Measurements from ENCODE around the gene OSGIN1.
A peak's percentile ranks its signal among the peaks of the same experiment; 100 is the strongest.

The OSGIN1 gene

GRCh38 chr16:83952940-83953795 lies at the start of gene OSGIN1:
OSGIN1 (plus strand) TSS chr16:83953240; CDS start chr16:83957672, 4,432 bp downstream.
- DNase-seq (ENCODE audit: low read depth in 2 of 3, low spot score in 1 of 3) = peak; percentile 77 to 82 (median 78)

- no peak for DNase-seq (ENCODE audit: low read depth in 2 of 3, low spot score in 1 of 3)
Observed at GRCh38 chr16:83903751-83904150, 49.3 kb upstream of the OSGIN1 start.

- DNase-seq (ENCODE audit: low read depth in 2 of 3, low spot score in 1 of 3) = no peak
Observed at GRCh38 chr16:83906683-83907082, 46.4 kb upstream of the OSGIN1 start.

- no peak for DNase-seq (ENCODE audit: low read depth in 2 of 3, low spot score in 1 of 3)
Observed at GRCh38 chr16:83907111-83907510, 45.9 kb upstream of the OSGIN1 start.

GRCh38 chr16:83907631-83908250 lies 45.3 kb upstream of the OSGIN1 start:
- no peak for DNase-seq (ENCODE audit: low read depth in 2 of 3, low spot score in 1 of 3)

GRCh38 chr16:83908798-83909197 lies 44.2 kb upstream of the OSGIN1 start:
- no peak for DNase-seq (ENCODE audit: low read depth in 2 of 3, low spot score in 1 of 3)

- no peak for DNase-seq (ENCODE audit: low read depth in 2 of 3, low spot score in 1 of 3)
Observed at GRCh38 chr16:83911290-83911689, 41.8 kb upstream of the OSGIN1 start.

GRCh38 chr16:83912519-83913244 lies 40.4 kb upstream of the OSGIN1 start:
- no peak for DNase-seq (ENCODE audit: low read depth in 2 of 3, low spot score in 1 of 3)

- no peak for DNase-seq (ENCODE audit: low read depth in 2 of 3, low spot score in 1 of 3)
Observed at GRCh38 chr16:83913245-83913633, 39.8 kb upstream of the OSGIN1 start.

- DNase-seq (ENCODE audit: low read depth in 2 of 3, low spot score in 1 of 3) = no peak
Observed at GRCh38 chr16:83914091-83914710, 38.8 kb upstream of the OSGIN1 start.

GRCh38 chr16:83915081-83915480 lies 38.0 kb upstream of the OSGIN1 start:
- no peak for DNase-seq (ENCODE audit: low read depth in 2 of 3, low spot score in 1 of 3)

- DNase-seq (ENCODE audit: low read depth in 2 of 3, low spot score in 1 of 3) = no peak
Observed at GRCh38 chr16:83915491-83915890, 37.5 kb upstream of the OSGIN1 start.

- DNase-seq (ENCODE audit: low read depth in 2 of 3, low spot score in 1 of 3) = no peak
Observed at GRCh38 chr16:83917152-83918120, 35.6 kb upstream of the OSGIN1 start.

- no peak for DNase-seq (ENCODE audit: low read depth in 2 of 3, low spot score in 1 of 3)
Observed at GRCh38 chr16:83920894-83921491, 32.0 kb upstream of the OSGIN1 start.

- no peak for DNase-seq (ENCODE audit: low read depth in 2 of 3, low spot score in 1 of 3)
Observed at GRCh38 chr16:83923581-83924365, 29.3 kb upstream of the OSGIN1 start.

- DNase-seq (ENCODE audit: low read depth in 2 of 3, low spot score in 1 of 3) = no peak
Observed at GRCh38 chr16:83924686-83925085, 28.4 kb upstream of the OSGIN1 start.

- no peak for DNase-seq (ENCODE audit: low read depth in 2 of 3, low spot score in 1 of 3)
Observed at GRCh38 chr16:83925095-83925905, 27.7 kb upstream of the OSGIN1 start.

All from stimulated activated CD4-positive, alpha-beta T cell treated with anti-CD3 and anti-CD28 coated beads, Interleukin-12 subunit alpha, Interleukin-12 subunit beta, amount 100 ng/mL, for 48 hours (primary cell).